CD14-positive monocyte (primary cell): ENCODE results near the gene ELANE. TPM values are rescaled to one million over a fixed set of nuclear protein-coding genes. Genes with fewer than 3 reads are reported as not detected.
A peak's percentile ranks its signal among the peaks of the same experiment; 100 is the strongest.

ENCODE experiments used
- DNase-seq, 3 donors: peaks; one replicate each; pipeline ENCODE4 v3.0.0-alpha.2; 2011 to 2022
- H2AFZ ChIP-seq: 2 replicates; pipeline ENCODE4 v1.6.0; 2012; ENCODE audit warnings: mild to moderate bottlenecking, low read depth, low read length, inconsistent platforms; ENCODE audit not compliant: insufficient read depth, poor library complexity, severe bottlenecking
- H3K27ac ChIP-seq, 2 donors: 1 replicate in 1 of 2; 2 replicates in 1 of 2; pipeline ENCODE4 v1.5.1; 2012 to 2013; ENCODE audit warnings: low read length in 2 of 2, control low read depth in 1 of 2, inconsistent platforms in 1 of 2, low read depth in 1 of 2, mild to moderate bottlenecking in 1 of 2
- H3K27me3 ChIP-seq, 2 donors: one replicate each; pipeline versions ENCODE4 v1.6.0 to v1.6.1; 2011 to 2013; ENCODE audit warnings: low read length in 2 of 2; ENCODE audit not compliant: control insufficient read depth in 2 of 2, insufficient read depth in 2 of 2
- H3K36me3 ChIP-seq, 2 donors: replicated peaks in 1 of 2; 1 replicate in 1 of 2; 2 replicates in 1 of 2; pipeline versions ENCODE4 v1.5.1 to v1.6.1; 2012 to 2013; ENCODE audit warnings: low read length in 2 of 2, control low read depth in 1 of 2, inconsistent platforms in 1 of 2, mild to moderate bottlenecking in 1 of 2; ENCODE audit not compliant: insufficient read depth in 2 of 2, control insufficient read depth in 1 of 2
- H3K4me1 ChIP-seq, 2 donors: 1 replicate in 1 of 2; 2 replicates in 1 of 2; pipeline versions ENCODE4 v1.5.1 to v1.6.1; 2012 to 2013; ENCODE audit warnings: low read length in 2 of 2, control low read depth in 1 of 2, inconsistent platforms in 1 of 2, mild to moderate bottlenecking in 1 of 2, moderate library complexity in 1 of 2; ENCODE audit not compliant: insufficient read depth in 2 of 2, control insufficient read depth in 1 of 2
- H3K4me2 ChIP-seq: replicated peaks from 2 replicates; pipeline ENCODE3; 2012; ENCODE audit warnings: low read length, moderate library complexity, mild to moderate bottlenecking; ENCODE audit not compliant: poor library complexity, severe bottlenecking; ENCODE audit errors: extremely low read depth
- H3K4me3 ChIP-seq, 3 experiments: fragments of 200-600 bp in 1 of 3; sonication (generic) in 1 of 3; replicated peaks in 1 of 3; 1 replicate in 2 of 3; 2 replicates in 1 of 3; pipeline ENCODE4 v1.5.1; 2011 to 2013; ENCODE audit warnings: low read length in 3 of 3, mild to moderate bottlenecking in 3 of 3, control low read depth in 2 of 3, low read depth in 2 of 3, inconsistent platforms in 1 of 3, moderate library complexity in 1 of 3
- H3K79me2 ChIP-seq: 2 replicates; pipeline ENCODE4 v1.6.0; 2012; ENCODE audit warnings: mild to moderate bottlenecking, control low read depth, inconsistent platforms, low read length, moderate library complexity; ENCODE audit not compliant: insufficient read depth
- H3K9ac ChIP-seq: 2 replicates; pipeline ENCODE4 v1.6.0; 2017; ENCODE audit warnings: low read length, mild to moderate bottlenecking; ENCODE audit not compliant: insufficient read depth, poor library complexity, severe bottlenecking
- H3K9me3 ChIP-seq, 2 donors: replicated peaks in 1 of 2; 1 replicate in 1 of 2; 2 replicates in 1 of 2; pipeline versions ENCODE4 v1.5.1 to v1.6.1; 2012 to 2013; ENCODE audit warnings: low read length in 2 of 2, control low read depth in 1 of 2; ENCODE audit not compliant: control insufficient read depth in 1 of 2, insufficient read depth in 1 of 2
- H4K20me1 ChIP-seq: 2 replicates; pipeline ENCODE4 v1.6.0; 2012; ENCODE audit warnings: mild to moderate bottlenecking, low read length, control low read depth, moderate library complexity; ENCODE audit not compliant: insufficient read depth
- H3K27ac Mint-ChIP-seq, 7 donors: one replicate each; pipeline ENCODE4 v1.8.0; 2020; ENCODE audit warnings: mild to moderate bottlenecking in 7 of 7, mixed read lengths in 7 of 7, moderate library complexity in 6 of 7, inconsistent platforms in 2 of 7
- H3K27me3 Mint-ChIP-seq, 3 donors: one replicate each; pipeline ENCODE4 v1.8.0; 2021 to 2022; ENCODE audit warnings: low read depth in 3 of 3, mild to moderate bottlenecking in 3 of 3, mixed read lengths in 3 of 3, moderate library complexity in 3 of 3, inconsistent platforms in 1 of 3
- H3K36me3 Mint-ChIP-seq, 2 donors: one replicate each; pipeline ENCODE4 v1.8.0; 2020; ENCODE audit warnings: mixed read lengths in 2 of 2, inconsistent platforms in 1 of 2, mild to moderate bottlenecking in 1 of 2
- H3K4me1 Mint-ChIP-seq: one replicate; pipeline ENCODE4 v1.8.0; 2020; ENCODE audit warnings: mild to moderate bottlenecking, mixed read lengths
- H3K4me3 Mint-ChIP-seq, 2 donors: one replicate each; pipeline ENCODE4 v1.8.0; 2020; ENCODE audit warnings: mild to moderate bottlenecking in 2 of 2, mixed read lengths in 2 of 2, moderate library complexity in 1 of 2
- H3K9me3 Mint-ChIP-seq, 7 donors: one replicate each; pipeline ENCODE4 v1.8.0; 2020 to 2022; ENCODE audit warnings: mixed read lengths in 7 of 7, mild to moderate bottlenecking in 6 of 7, moderate library complexity in 6 of 7, inconsistent platforms in 2 of 7
- WGBS: methylation state at CpG from one replicate; pipeline ENCODE4 v1.1.5; 2013; ENCODE audit warnings: missing lambda C conversion rate; ENCODE audit not compliant: insufficient coverage; 5-methylcytosine and 5-hydroxymethylcytosine counted together
- intact Hi-C, 2 donors: fragments of 100-400 bp; cut with micrococcal nuclease; formaldehyde crosslinking; loops; one replicate each; pipeline versions ENCODE4 v1.15.0 to v1.15.1; 2023
- polyA plus RNA-seq, 3 donors: library from polyadenylated mRNA; depleted of rRNA in 1 of 3; unstranded in 2 of 3; stranded (reverse) in 1 of 3; fragments of 300-500 nt in 2 of 3; fragments of >200 nt in 1 of 3; fragmentation: Illumina TruSeq in 2 of 3; gene quantifications; 1 replicate in 2 of 3; 2 replicates in 1 of 3; pipeline ENCODE4 v1.2.3, GENCODE V29; 2012 to 2021
- TF ChIP-seq, protein P1 (sequence below): fragments of 200-600 bp; IDR thresholded peaks from one replicate; pipeline ENCODE4 v1.8.0; 2022; ENCODE audit warnings: antibody characterized with exemption, mild to moderate bottlenecking

Gene ELANE
- polyA plus RNA-seq, 3 donors = 0.61 to 2.0 (median 1.3) TPM

GRCh38 chr19:843180-843835, 8.8 kb upstream of the ELANE start:
- intact Hi-C loops = no loop called here
- H3K79me2 ChIP-seq = peaks cover 48% of the 10 kb centered on the region
- Mint-ChIP-seq H3K36me3 (peaks cover 0 to 5% of the 10 kb centered on the region in 2 donors), H3K4me1 (peaks cover 71% of the 10 kb centered on the region), H3K27me3 (peaks cover 46 to 58% (median 48%) of the 10 kb centered on the region in 3 donors), H3K9me3 (peaks cover 0 to 9% (median 3%) of the 10 kb centered on the region in 7 donors), H3K4me3 (peak overlapping the region; percentile 45 to 74), H3K27ac (no peak overlapping the region)
- WGBS = 2% methylated on average over 45 of the region's 46 CpGs
- H2AFZ ChIP-seq = peak overlapping the region; percentile 68
- H3K4me2 ChIP-seq = peak overlapping the region; percentile 88
- peak overlapping the region in 2 of 3 experiments; percentile 5 to 71 for H3K4me3 ChIP-seq
- peaks cover 54 to 74% of the 10 kb centered on the region in 2 donors for H3K4me1 ChIP-seq
- TF ChIP-seq, protein P1, sequence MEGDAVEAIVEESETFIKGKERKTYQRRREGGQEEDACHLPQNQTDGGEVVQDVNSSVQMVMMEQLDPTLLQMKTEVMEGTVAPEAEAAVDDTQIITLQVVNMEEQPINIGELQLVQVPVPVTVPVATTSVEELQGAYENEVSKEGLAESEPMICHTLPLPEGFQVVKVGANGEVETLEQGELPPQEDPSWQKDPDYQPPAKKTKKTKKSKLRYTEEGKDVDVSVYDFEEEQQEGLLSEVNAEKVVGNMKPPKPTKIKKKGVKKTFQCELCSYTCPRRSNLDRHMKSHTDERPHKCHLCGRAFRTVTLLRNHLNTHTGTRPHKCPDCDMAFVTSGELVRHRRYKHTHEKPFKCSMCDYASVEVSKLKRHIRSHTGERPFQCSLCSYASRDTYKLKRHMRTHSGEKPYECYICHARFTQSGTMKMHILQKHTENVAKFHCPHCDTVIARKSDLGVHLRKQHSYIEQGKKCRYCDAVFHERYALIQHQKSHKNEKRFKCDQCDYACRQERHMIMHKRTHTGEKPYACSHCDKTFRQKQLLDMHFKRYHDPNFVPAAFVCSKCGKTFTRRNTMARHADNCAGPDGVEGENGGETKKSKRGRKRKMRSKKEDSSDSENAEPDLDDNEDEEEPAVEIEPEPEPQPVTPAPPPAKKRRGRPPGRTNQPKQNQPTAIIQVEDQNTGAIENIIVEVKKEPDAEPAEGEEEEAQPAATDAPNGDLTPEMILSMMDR = peak; percentile 29
- no peak overlapping the region for H3K27ac ChIP-seq
- peaks cover 0 to 24% of the 10 kb centered on the region in 2 donors for H3K27me3 ChIP-seq
- no peak overlapping the region for H3K9ac ChIP-seq
- H3K36me3 ChIP-seq = no peaks in the 10 kb centered on the region
- H3K9me3 ChIP-seq = no peaks in the 10 kb centered on the region
- DNase-seq = peak in 2 of 3 donors; percentile 20 to 34
- H4K20me1 ChIP-seq = peaks cover 5% of the 10 kb centered on the region

GRCh38 chr19:843836-844545, 8.1 kb upstream of the ELANE start:
- intact Hi-C loops = no loop called here
- H2AFZ ChIP-seq = peak overlapping the region; percentile 68
- Mint-ChIP-seq H3K4me1 (peaks cover 73% of the 10 kb centered on the region), H3K9me3 (peaks cover 0 to 9% (median 3%) of the 10 kb centered on the region in 7 donors), H3K4me3 (peak overlapping the region; percentile 57 to 63), H3K27ac (no peak overlapping the region), H3K27me3 (peaks cover 48 to 64% (median 51%) of the 10 kb centered on the region in 3 donors), H3K36me3 (peaks cover 0 to 5% of the 10 kb centered on the region in 2 donors)
- H3K9me3 ChIP-seq = no peaks in the 10 kb centered on the region
- H3K4me1 ChIP-seq = peaks cover 54 to 74% of the 10 kb centered on the region in 2 donors
- H3K4me3 ChIP-seq = peak overlapping the region; percentile 5 to 71 (median 18)
- DNase-seq = no peak
- H3K36me3 ChIP-seq = no peaks in the 10 kb centered on the region
- peak overlapping the region; percentile 88 for H3K4me2 ChIP-seq
- peaks cover 5% of the 10 kb centered on the region for H4K20me1 ChIP-seq
- H3K27me3 ChIP-seq = peaks cover 0 to 28% of the 10 kb centered on the region in 2 donors
- peaks cover 43% of the 10 kb centered on the region for H3K79me2 ChIP-seq
- no peak overlapping the region for H3K27ac ChIP-seq
- H3K9ac ChIP-seq = no peak overlapping the region
- WGBS = 11% methylated on average over 39 of the region's 70 CpGs
- TF ChIP-seq, protein P1 = no peak
